Activated CD4-positive, alpha-beta T cell treated with anti-CD3 and anti-CD28 coated beads, Interleukin-2, amount 50 U/mL, for 4 hours (primary cell): ENCODE measurements around the gene SLC7A4.

ENCODE experiments used
- DNase-seq, 2 experiments: peaks; one replicate each; pipeline ENCODE4 v3.0.0-alpha.2; 2020

Gene SLC7A4

GRCh38 chr22:20995329-20996030 lies 36.9 kb downstream of the SLC7A4 start:
- no peak for DNase-seq

GRCh38 chr22:20994902-20995241 lies 37.5 kb downstream of the SLC7A4 start:
- no peak for DNase-seq

- no peak for DNase-seq
These were observed 38.0 kb downstream of the SLC7A4 start for GRCh38 chr22:20994128-20994901.

DNA sequence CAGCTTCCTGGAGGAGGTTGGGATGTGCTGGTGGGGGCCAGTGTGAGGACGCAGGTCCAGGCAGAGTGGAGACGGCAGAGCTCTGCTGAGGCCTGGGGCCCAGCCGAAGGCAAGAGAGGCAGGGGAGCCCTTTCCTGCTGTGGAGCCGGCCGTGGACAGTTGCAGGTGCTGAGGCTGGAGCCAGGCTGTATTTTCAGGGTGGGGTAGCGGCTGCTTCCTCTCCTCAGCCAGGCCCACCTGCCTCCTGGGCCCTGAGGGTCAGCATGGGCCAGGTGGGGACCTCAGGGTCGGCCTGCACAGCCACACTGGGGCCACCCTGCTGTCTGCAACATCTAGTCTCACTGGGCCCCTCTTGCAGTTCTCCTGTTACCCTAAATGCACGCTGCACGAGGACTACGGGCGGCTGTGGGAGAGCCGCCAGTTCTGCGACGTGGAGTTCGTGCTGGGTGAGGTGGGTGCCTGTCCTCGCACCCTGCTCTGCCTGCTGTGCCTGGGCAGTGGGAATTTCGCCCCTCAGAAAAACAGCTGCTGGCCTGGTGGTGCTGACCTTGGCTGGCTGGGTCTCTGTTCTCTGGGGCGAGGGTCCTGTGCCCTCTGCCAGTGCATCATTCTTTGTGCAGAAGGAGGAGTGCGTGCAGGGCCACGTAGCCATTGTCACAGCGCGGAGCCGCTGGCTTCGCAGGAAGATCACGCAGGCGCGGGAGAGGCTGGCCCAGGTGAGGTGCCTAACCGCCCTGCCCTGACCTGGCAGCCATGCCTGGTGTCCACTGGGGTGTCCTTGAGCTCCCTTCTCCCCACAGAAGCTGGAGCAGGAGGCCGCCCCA lies 38.8 kb downstream of the SLC7A4 start:
- DNase-seq, result no peak

GRCh38 chr22:20992456-20993303 lies 39.7 kb downstream of the SLC7A4 start:
- no peak for DNase-seq

DNA sequence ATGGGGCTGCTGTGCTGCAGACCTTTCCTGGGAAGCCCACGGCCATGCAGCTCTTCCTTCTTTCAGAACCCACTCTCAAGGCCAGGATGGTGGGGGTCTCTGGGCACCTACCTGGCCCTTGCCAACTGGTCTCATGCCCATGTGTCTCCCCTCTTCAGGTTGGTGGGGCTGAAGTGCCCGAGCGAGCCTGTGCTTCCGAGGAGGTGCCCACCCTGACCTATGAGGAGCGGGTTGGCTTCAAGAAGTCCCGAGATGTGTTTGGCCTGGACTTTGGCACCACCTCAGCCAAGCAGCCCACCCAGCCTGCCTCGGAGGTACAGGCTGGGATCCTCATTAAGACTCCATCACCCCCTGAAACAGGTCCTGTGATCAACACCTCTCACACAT lies 40.3 kb downstream of the SLC7A4 start:
- no peak for DNase-seq

DNA sequence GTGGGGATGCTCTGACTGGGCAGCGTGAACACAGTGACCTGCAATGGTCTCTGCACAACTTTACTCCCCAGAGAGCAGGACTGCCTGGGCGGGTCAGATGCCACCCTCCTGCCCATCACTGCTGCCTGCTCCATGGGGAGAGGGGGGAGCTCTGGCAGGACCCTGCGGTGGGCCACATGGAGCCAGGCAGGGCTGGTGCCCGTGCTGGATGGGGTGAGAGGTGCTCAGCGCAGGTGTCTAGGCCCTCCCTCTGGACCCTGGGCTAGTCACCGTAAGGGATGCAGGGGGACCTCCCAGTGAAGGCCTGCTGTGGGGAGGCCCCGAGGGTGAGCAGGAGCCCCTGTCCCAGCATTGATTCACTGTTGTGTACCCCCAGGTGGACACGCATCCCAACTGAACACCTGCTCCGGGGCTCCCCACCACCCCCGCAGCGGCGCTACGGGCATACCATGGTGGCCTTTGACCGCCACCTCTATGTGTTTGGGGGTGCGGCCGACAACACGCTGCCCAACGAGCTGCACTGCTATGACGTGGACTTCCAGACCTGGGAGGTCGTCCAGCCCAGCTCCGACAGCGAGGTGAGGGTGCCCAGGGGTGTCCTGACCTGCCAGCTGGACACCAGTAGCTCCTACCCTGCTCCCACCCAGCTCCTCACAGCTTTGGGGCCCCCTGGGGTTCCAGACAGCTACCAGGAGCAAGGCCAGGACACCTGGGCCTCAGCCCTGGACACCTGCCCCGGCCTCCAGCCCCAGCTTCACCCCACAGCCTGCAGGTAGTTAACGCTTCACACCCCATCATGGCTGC lies 40.9 kb downstream of the SLC7A4 start:
- no peak for DNase-seq

DNA sequence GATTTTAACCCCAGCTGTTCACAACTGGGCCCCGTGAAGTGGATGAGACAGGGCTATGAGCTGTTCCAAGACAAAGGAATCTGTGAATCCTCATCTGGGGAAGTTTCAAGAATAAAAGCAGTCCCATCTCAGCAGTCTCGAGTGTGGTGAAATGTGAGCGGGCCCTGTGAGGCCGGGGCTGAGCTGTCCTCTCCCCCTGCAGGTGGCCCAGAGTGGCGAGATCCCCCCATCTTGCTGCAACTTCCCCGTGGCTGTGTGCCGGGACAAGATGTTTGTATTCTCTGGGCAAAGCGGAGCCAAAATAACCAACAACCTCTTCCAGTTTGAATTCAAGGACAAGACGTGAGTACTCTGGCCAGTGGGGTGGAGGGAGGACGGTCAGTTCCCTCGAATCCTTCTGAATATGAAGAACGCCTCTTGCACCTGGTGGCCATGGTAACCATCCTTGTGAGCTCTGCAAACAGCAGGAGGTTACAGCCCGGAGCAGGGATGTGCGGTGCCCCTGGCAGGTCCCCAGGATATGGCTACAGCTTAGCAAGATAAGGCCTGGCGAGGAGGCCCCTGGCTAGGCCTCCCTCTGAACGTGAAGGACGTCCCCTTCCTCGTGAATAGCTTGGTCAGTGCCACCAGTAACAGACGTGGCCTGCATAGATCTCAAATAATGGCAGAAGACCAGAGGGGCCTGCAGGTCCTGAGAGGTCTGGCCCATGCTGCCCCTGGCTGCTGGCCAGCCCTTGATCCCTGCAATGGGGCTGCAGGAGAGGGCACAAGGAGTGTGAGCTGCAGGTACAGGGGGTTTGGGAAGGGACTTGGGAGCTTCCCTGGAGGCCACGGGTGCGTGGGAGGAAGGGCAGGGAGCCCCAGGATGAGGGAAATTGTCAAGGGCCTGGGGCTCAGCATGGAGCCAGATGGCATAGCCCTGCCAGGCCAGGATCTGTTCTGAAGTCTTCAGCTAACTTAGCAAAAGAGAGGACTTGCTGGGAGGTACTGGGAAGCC lies 41.9 kb downstream of the SLC7A4 start:
- no peak for DNase-seq

DNA sequence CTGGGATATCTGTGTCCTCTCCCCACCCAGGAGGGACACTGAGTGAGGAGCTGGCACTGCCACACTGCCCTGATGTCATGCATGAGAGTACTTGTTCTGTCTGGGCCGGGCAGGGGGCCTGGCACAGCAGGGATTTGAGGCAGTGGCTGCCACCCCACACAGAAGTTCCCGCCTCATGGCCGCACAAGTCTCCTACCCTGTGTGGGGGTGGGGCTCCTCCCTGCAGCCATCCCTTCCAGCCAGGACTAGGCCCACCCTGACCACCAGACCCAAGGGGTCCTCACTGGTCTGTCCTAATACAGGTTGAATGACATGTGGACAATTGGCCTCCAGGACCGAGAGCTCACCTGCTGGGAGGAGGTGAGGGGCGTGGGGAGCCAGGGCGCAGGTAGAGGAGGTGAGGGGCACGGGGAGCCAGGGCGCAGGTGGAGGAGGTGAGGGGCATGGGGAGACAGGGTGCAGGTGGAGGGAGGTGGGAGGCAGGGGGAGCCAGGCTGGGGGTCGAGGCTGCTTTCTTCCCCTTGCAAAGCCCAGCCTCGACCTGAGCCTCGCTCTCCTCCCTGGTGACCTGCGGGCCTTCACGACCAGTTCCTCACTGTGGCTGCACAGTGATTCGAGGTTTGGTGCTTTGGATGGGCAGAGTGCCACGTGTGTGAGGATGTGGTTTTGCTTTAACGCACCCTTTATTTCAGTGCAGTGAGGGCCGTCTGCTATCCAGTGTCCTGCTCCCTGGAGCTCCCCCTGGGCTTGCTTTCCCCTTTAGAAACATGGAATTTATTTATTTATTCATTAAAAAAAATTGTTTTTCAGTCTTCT lies 42.8 kb downstream of the SLC7A4 start:
- DNase-seq, result no peak

DNA sequence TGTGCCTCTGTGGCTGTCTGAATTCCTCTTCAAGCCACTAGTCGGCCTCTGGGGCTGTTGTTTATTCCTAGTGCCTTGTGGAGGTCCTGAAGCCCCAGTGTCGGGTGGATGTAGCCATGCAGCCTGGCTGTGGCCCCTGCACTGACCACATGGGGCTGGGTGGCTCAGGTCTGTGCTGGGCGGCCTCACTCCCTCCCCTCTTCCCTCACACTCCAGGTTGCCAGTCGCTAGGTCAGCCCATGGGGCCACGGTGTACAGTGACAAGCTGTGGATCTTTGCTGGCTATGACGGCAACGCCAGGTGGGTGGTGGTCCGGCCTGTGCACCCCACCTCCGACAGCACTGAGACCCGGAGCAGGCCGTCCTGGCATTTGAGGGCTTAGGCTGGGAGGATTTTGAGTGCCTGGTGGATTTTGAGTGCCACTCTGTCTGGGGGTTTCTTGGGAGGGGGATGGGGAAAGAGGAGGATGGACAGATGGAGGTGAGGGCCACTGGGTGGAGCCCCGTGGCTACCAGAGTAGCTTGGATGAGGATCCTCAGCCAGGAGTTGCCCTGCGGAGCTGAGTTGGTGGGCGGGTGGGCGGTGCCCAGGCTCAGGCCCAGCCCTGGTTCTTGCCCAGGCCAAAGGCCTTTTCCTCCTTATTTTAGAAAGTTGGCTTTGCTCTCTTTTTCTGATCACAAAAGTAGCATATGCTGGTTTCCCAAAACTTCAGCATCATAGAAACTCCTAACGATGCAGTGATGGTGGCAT lies 43.6 kb downstream of the SLC7A4 start:
- no peak for DNase-seq

DNA sequence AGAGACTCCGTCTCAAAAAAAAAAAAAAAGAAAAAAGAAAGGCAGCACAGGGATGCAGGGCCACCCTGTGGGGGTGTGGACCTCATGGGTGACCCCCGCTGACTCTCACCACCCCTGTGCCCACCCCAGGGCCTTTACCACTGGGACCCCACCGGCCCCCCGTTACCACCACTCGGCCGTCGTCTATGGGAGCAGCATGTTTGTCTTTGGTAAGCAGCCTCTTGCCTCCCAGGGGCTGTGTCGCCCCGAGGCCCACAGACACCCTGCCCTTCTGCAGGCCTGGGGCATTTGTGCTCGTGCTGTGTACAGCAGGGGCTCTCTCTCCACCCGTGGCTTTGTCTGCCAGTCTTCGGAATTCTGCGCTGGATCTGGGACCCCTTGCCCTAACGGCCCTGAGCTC lies 45.0 kb downstream of the SLC7A4 start:
- DNase-seq, result no peak

DNA sequence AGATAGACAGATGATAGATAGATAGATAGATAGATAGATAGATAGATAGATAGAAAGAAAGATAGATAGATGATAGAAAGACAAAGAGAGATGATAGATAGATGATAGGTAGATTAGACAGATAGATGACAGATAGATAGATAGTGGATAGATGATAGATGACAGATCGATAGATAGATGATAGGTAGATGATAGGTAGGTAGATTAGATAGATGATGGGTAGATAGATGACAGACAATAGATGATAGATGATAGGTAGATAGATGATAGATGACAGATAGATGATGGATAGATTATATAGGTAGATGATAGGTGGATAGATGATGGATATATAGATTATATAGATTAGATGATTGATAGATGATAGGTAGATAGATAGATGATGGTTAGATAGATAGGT lies 46.0 kb downstream of the SLC7A4 start:
- no peak for DNase-seq

- no peak for DNase-seq
These were observed 46.6 kb downstream of the SLC7A4 start for GRCh38 chr22:20985720-20986119.

GRCh38 chr22:20983081-20983771 lies 49.1 kb downstream of the SLC7A4 start:
- DNase-seq, result no peak

DNA sequence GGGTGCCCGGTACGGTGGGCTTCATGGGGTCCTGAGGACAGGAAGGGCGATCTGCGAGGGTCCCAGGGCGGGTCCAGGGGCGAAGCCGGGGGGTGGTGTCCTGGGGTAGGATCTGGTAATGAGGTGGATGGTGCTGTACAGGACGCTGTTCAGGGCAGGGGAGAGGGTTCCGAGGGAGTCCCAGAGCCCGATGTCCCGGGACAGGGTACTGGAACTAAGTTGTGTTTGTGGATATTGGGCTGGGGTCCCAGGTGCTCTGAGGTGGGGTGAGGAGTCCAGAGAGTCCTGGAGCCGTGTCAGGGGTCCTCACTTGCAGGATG lies 49.8 kb downstream of the SLC7A4 start:
- no peak for DNase-seq

DNA sequence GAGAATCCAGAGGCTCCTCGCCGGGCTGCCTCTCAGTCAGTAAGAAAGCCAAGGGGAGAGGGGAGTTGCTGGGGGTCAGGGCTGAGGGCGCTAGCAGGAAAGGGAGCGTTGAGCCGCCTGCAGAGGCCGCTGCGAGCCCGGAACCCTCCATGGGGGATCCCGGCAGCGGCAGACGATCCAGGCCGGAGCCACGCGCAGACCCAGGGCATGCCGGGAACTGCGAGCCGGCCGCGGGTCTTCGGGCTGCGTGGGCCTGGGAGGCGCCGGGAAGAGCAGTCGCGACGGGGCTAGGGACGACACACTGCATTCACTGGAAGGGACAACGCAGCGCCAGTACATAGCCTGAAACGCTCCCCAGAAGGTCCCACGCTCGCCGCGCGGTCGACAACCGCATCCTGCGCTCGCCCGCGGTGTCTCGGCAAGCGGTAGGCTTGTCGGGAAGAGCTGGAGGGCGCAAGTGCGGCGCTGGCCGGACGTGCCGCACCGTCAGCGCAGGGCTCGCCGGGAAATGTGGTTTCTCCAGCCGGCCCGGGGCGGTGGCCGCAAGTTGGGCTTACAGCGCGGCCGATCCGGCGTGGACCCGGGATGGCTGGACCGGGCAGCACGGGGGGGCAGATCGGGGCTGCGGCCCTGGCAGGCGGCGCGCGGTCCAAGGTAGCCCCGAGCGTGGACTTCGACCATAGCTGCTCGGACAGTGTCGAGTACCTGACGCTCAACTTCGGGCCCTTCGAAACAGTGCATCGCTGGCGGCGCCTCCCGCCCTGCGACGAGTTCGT lies 50.4 kb downstream of the SLC7A4 start, which contains the start of gene LZTR1:
Gene LZTR1, plus strand, starts transcription at position 511 of the 776 bp plus-strand sequence. Its CDS starts 75 bp downstream, at position 586.
- DNase-seq, result peak; percentile 52 to 53

DNA sequence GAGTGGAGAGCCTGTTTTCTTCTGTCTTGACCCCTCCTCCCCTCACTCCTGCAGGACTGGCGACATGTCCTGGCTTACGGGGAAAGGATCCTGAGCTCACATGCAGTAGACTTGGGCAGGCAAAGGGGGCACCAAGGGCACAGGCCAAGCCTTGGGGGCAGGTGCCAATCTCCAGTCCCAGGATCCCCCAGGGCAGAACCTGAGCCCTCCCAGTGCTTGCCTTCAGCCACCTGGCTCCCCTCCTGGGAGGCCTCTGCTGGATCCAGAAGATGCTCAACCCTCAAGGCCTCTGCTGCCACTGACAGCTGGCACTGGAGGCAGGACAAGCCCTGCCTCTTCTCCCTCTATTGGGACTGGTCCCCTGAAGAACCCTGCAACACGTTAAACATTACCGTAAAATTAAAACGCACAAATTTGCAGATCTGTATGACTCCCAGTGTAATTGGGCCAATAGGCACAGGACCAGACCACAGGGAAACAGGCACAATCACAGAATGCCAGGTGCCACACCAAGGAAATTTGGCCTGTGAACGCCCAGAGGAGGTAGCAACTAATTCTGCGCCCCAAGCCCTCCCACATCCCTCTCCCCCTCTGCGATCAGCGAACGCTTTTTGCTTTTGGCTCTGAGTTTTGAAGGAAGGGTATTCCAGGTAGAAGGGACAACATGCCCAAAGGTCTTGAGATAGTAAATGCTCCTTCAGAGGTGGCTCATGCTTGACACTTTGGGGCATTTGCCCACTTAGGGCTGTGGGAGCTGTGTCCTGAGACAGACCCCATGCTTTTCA lies 51.2 kb downstream of the SLC7A4 start:
- DNase-seq, result no peak
